Ishikawa (cell line): ENCODE data around the gene TRIB2.

Experiments used
- CEBPB ChIP-seq: IDR thresholded peaks from 2 replicates; pipeline ENCODE4 v1.6.1; 2012
- CREB1 ChIP-seq: IDR thresholded peaks from 2 replicates; pipeline ENCODE4 v1.6.1; 2012; ENCODE audit warnings: low read depth
- EGR1 ChIP-seq: IDR thresholded peaks from 2 replicates; pipeline ENCODE4 v1.6.1; 2012
- EP300 ChIP-seq: IDR thresholded peaks from 2 replicates; pipeline ENCODE4 v1.6.1; 2012; ENCODE audit warnings: borderline replicate concordance
- FOXM1 ChIP-seq: IDR thresholded peaks from 2 replicates; pipeline ENCODE4 v1.6.1; 2012; ENCODE audit warnings: low read depth, borderline replicate concordance
- NFIC ChIP-seq: IDR thresholded peaks from 2 replicates; pipeline ENCODE4 v1.6.1; 2012
- RAD21 ChIP-seq: IDR thresholded peaks from 2 replicates; pipeline ENCODE4 v1.6.1; 2012; ENCODE audit warnings: low read depth
- REST ChIP-seq: IDR thresholded peaks from 2 replicates; pipeline ENCODE4 v1.6.1; 2012; ENCODE audit warnings: low read depth, mild to moderate bottlenecking
- TAF1 ChIP-seq: IDR thresholded peaks from 2 replicates; pipeline ENCODE4 v1.6.1; 2012; ENCODE audit warnings: low read depth, mild to moderate bottlenecking
- TCF12 ChIP-seq: IDR thresholded peaks from 2 replicates; pipeline ENCODE4 v1.6.1; 2012; ENCODE audit warnings: low read depth
- TEAD4 ChIP-seq: IDR thresholded peaks from 2 replicates; pipeline ENCODE4 v1.6.1; 2012
- USF1 ChIP-seq: IDR thresholded peaks from 2 replicates; pipeline ENCODE4 v1.6.1; 2012
- YY1 ChIP-seq: IDR thresholded peaks from 2 replicates; pipeline ENCODE4 v1.6.1; 2012; ENCODE audit warnings: low read depth
- ZBTB7A ChIP-seq: IDR thresholded peaks from 2 replicates; pipeline ENCODE4 v1.6.1; 2012; ENCODE audit warnings: low read depth
- TF ChIP-seq, protein P1 (sequence below): IDR thresholded peaks from 2 replicates; pipeline ENCODE4 v1.6.1; 2012

TRIB2 gene

DNA sequence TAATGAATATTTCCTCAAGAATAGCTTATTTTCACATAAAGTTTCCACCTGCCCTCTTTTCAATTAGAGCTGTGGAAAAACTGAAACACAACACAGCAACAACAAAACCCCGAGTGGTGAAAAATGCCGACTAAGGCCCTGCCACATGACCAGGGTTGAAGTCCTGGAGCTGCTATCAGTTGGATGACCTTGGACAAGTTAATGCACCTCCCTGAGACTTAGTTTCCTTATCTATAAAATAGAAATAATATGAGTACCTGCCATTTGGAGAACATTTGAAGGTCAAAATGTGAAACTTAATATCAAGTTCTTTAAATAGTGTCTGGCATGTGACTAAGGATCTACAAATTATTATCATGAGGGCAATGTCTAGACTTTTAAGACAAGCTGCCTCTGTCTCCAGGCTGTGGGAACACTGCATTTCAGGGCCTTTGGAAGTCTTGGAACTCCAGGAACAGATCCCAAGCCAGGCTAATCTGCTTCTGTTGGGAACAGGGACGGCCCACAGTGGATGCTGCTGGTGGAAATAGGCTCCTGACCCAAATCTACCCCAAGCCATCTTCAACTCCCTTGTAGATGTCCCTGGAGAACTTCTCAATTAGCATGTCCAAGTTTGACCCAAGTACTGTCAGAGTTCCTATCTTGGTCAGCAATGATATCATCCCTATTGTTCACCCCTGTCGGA lies 42.0 kb upstream of the TRIB2 start:
- no peak for TF ChIP-seq EP300
- no peak for TF ChIP-seq REST
- no peak for TF ChIP-seq CEBPB
- TF ChIP-seq EGR1, result no peak
- TF ChIP-seq, protein P1, sequence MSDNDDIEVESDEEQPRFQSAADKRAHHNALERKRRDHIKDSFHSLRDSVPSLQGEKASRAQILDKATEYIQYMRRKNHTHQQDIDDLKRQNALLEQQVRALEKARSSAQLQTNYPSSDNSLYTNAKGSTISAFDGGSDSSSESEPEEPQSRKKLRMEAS, result no peak
- no peak for TF ChIP-seq CREB1
- TF ChIP-seq ZBTB7A, result no peak
- no peak for TF ChIP-seq FOXM1
- TF ChIP-seq TEAD4, result no peak
- TF ChIP-seq NFIC, result no peak
- TF ChIP-seq TCF12, result no peak
- no peak for TF ChIP-seq TAF1
- TF ChIP-seq RAD21, result no peak
- TF ChIP-seq USF1, result no peak
- no peak for TF ChIP-seq YY1

GRCh38 chr2:12675352-12675795 lies 41.4 kb upstream of the TRIB2 start:
- TF ChIP-seq EGR1, result no peak
- no peak for TF ChIP-seq CEBPB
- TF ChIP-seq YY1, result no peak
- TF ChIP-seq EP300, result no peak
- no peak for TF ChIP-seq ZBTB7A
- no peak for TF ChIP-seq CREB1

DNA sequence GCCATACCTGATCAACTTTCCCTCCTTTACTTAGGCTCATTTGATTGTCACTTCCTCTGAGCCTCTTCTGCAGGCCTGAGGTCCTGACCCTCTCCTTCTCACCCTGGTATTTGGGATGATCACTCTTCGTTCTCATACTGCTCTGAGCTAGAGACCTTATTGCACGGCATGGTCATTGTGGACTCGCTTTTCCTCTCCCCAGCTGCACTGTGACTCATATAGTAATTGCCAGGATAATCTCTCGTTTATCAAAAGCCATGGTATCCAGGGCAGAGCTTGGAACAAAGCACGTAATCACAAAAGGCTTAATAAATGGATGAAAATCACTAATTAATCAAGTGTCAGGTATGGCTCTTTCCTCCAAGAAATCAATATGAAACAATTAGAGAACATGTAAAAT lies 40.9 kb upstream of the TRIB2 start:
- TF ChIP-seq TEAD4 (no peak), RAD21 (no peak), FOXM1 (no peak), EP300 (no peak), REST (no peak), CREB1 (no peak), YY1 (no peak), TAF1 (no peak), ZBTB7A (no peak), EGR1 (no peak), CEBPB (no peak), NFIC (no peak), USF1 (no peak), TCF12 (no peak)
- TF ChIP-seq, protein P1, result no peak

DNA sequence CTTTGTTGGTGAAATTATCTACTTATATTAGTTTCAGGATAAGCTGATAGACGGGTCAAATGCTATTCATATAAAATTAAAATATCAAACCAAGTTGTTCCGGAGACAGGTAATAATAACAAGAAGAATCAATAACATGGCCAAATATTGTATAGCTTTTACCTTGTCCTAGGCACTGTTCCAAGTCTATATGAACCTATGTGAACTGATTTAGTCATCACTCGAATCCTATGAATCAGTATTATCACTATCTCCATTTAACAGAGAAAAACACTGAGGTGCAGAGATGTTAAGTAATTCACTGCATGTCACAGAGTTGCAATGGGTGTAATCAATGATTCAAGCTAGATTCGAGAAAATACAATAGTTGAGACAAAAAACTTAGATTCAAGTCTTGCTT lies 40.0 kb upstream of the TRIB2 start:
- TF ChIP-seq TEAD4 (no peak), USF1 (no peak), FOXM1 (no peak), ZBTB7A (no peak), EP300 (no peak), REST (no peak), EGR1 (no peak), CREB1 (no peak), TCF12 (no peak), NFIC (no peak), YY1 (no peak), CEBPB (no peak), RAD21 (no peak)
- TF ChIP-seq, protein P1, result no peak
